Measurements from ENCODE around the gene IL19. TPM values are rescaled to one million over a fixed set of nuclear protein-coding genes. Genes with fewer than 3 reads are reported as not detected.

IL19 gene
- total and polyA plus RNA-seq, 2 donors (not counting 3 experiments of a cell fraction or from before 2014, with no cell fraction given): not detected

DNA sequence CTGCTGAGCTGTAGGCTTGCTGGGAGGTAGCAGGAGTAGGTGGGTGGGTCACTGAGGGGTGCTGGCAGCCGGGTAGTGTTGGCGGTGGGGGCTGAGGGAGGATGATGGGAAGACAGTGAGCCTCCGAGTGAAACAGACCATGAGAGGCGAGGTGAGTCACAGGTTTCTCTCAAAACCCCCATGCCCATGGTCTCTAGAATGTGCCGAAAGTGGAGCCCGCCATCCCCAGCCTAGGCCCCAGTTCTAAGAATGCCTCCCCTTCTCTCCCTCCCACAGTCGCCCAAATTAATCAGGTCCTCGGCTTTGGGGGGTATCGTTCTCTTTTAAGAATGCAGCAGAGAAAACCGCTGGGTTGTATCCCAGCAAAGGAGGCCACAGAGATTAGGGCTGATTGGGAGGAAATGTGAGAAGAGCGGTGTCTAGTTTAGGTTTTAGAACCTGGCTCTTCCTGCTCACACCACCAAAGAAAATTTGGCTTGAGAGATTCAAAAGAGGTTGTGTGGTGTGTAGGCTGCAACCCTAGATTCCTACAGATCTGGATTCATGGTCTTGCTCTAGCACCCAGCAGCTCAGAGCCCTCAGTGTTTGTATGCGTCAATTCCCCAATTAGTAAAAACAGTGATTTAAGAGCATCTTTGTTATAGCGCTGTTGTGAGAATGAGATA lies 27.7 kb upstream of the IL19 start:
- no peak for TF ChIP-seq MYC (IDR thresholded peaks at IDR 0.05; ENCODE audit: low read depth, low read length)
- TF ChIP-seq FOS (IDR thresholded peaks at IDR 0.05; ENCODE audit: borderline replicate concordance, insufficient read depth, low read length): no peak
- no peak for TF ChIP-seq POLR2A (IDR thresholded peaks at IDR 0.05; ENCODE audit: low read depth, low read length)
- no peak for TF ChIP-seq POLR2AphosphoS5 (IDR thresholded peaks at IDR 0.05; ENCODE audit: insufficient read depth, low read depth, low read length)
- TF ChIP-seq GATA2 (IDR thresholded peaks at IDR 0.05; ENCODE audit: insufficient read depth, insufficient read length, low read depth, low read length): no peak
- TF ChIP-seq EZH2 (IDR thresholded peaks at IDR 0.05; ENCODE audit: borderline replicate concordance, low read depth, low read length, severe bottlenecking): no peak
- no peak overlapping the region for H3K4me2 ChIP-seq (ENCODE audit: insufficient read depth, low read length)
- no peak overlapping the region for H3K4me3 ChIP-seq (replicated peaks in 1 of 3; ENCODE audit: insufficient read depth in 1 of 3, low read depth in 1 of 3, low read length in 3 of 3)
- H3K27me3 ChIP-seq (ENCODE audit: control insufficient read depth in 2 of 2, insufficient read depth in 2 of 2, low read length in 2 of 2): peaks cover 2 to 7% of the 10 kb centered on the region in 2 experiments
- H3K9me3 ChIP-seq (replicated peaks; ENCODE audit: control insufficient read depth, insufficient read depth, low read length): no peaks in the 10 kb centered on the region
- intact Hi-C loops (cut with micrococcal nuclease): no loop called here
- H3K27ac ChIP-seq (ENCODE audit: insufficient read depth, low read depth, low read length): no peak overlapping the region
- no peak overlapping the region for H3K9ac ChIP-seq (replicated peaks; ENCODE audit: extremely low read depth, insufficient read depth, low read length)
- H3K4me1 ChIP-seq (ENCODE audit: control insufficient read depth, extremely low read depth, insufficient read depth, low read length): no peaks in the 10 kb centered on the region
- no peaks in the 10 kb centered on the region for H3K79me2 ChIP-seq (ENCODE audit: control insufficient read depth, insufficient read depth, low read length)
- H2AFZ ChIP-seq (ENCODE audit: low read depth, low read length): no peak overlapping the region
- BruUV-seq (replicated peaks): no TSS peak
- no peaks in the 10 kb centered on the region for H4K20me1 ChIP-seq (replicated peaks; ENCODE audit: control insufficient read depth, extremely low read depth, insufficient read depth, low read length)
- FAIRE-seq (no peak), DNase-seq (ENCODE audit: low read depth, low spot score) (no peak)
- ChIA-PET CTCF (interaction anchor here (0.7 to 1.1 kb wide), 3 partner anchors 9 to 18 kb away, joined by 3 read pairs; no protein-coding TSS in a partner anchor), POLR2A (no interaction called here)
- no peaks in the 10 kb centered on the region for H3K9me1 ChIP-seq (replicated peaks; ENCODE audit: control insufficient read depth, extremely low read depth, insufficient read depth, low read length)
- no peaks in the 10 kb centered on the region for H3K36me3 ChIP-seq (ENCODE audit: control insufficient read depth in 2 of 2, extremely low read depth in 1 of 2, insufficient read depth in 2 of 2, low read length in 2 of 2)
- dilution Hi-C loops (cut with MboI; ENCODE audit: extremely low pct_ligation_motif_present, low sequenced_read_pairs): no loop called here

DNA sequence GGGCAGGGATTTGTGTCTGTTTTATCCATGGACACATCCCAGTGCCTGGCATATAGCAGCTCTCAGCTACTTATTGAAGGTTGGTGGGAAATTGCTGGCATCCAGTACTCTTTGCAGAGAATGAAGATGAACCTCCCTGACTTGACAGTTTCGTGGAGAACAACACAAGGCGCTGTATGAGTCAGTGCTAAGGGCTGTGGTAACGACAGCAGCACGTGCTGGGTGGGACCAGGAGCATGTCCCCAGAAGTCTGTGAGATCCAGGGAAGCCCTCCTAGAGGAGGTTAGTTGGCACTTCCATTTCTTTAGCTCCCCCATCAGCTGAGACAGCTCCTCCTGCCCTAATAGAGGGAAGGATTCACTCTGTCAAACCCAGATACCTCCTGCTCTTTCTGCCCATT lies 25.9 kb upstream of the IL19 start:
- no TSS peak for BruUV-seq (replicated peaks)
- no peaks in the 10 kb centered on the region for H3K36me3 ChIP-seq (ENCODE audit: control insufficient read depth in 2 of 2, extremely low read depth in 1 of 2, insufficient read depth in 2 of 2, low read length in 2 of 2)
- no peak overlapping the region for H3K4me2 ChIP-seq (ENCODE audit: insufficient read depth, low read length)
- no peaks in the 10 kb centered on the region for H3K4me1 ChIP-seq (ENCODE audit: control insufficient read depth, extremely low read depth, insufficient read depth, low read length)
- dilution Hi-C loops (cut with MboI; ENCODE audit: extremely low pct_ligation_motif_present, low sequenced_read_pairs): no loop called here
- H3K9me1 ChIP-seq (replicated peaks; ENCODE audit: control insufficient read depth, extremely low read depth, insufficient read depth, low read length): no peaks in the 10 kb centered on the region
- H3K27me3 ChIP-seq (ENCODE audit: control insufficient read depth in 2 of 2, insufficient read depth in 2 of 2, low read length in 2 of 2): peaks cover 5 to 11% of the 10 kb centered on the region in 2 experiments
- ChIA-PET CTCF (interaction anchor here (1.3 to 2.0 kb wide), 2 partner anchors 10 to 168 kb away, joined by 5 to 13 read pairs; no protein-coding TSS in a partner anchor), POLR2A (no interaction called here)
- H3K79me2 ChIP-seq (ENCODE audit: control insufficient read depth, insufficient read depth, low read length): no peaks in the 10 kb centered on the region
- H3K9ac ChIP-seq (replicated peaks; ENCODE audit: extremely low read depth, insufficient read depth, low read length): no peak overlapping the region
- FAIRE-seq (no peak), DNase-seq (ENCODE audit: low read depth, low spot score) (no peak)
- H4K20me1 ChIP-seq (replicated peaks; ENCODE audit: control insufficient read depth, extremely low read depth, insufficient read depth, low read length): no peaks in the 10 kb centered on the region
- intact Hi-C loops (cut with micrococcal nuclease): no loop called here
- TF ChIP-seq POLR2AphosphoS5 (IDR thresholded peaks at IDR 0.05; ENCODE audit: insufficient read depth, low read depth, low read length) (no peak), POLR2A (IDR thresholded peaks at IDR 0.05; ENCODE audit: low read depth, low read length) (no peak), GATA2 (IDR thresholded peaks at IDR 0.05; ENCODE audit: insufficient read depth, insufficient read length, low read depth, low read length) (no peak), MYC (IDR thresholded peaks at IDR 0.05; ENCODE audit: low read depth, low read length) (no peak), FOS (IDR thresholded peaks at IDR 0.05; ENCODE audit: borderline replicate concordance, insufficient read depth, low read length) (no peak), EZH2 (IDR thresholded peaks at IDR 0.05; ENCODE audit: borderline replicate concordance, low read depth, low read length, severe bottlenecking) (no peak), JUN (IDR thresholded peaks at IDR 0.05; ENCODE audit: borderline replicate concordance, insufficient read depth, insufficient read length, low read depth) (no peak)
- TF ChIP-seq, protein P1, sequence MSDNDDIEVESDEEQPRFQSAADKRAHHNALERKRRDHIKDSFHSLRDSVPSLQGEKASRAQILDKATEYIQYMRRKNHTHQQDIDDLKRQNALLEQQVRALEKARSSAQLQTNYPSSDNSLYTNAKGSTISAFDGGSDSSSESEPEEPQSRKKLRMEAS (IDR thresholded peaks at IDR 0.05; ENCODE audit: insufficient read depth, insufficient read length): no peak
- TF ChIP-seq, protein P2, sequence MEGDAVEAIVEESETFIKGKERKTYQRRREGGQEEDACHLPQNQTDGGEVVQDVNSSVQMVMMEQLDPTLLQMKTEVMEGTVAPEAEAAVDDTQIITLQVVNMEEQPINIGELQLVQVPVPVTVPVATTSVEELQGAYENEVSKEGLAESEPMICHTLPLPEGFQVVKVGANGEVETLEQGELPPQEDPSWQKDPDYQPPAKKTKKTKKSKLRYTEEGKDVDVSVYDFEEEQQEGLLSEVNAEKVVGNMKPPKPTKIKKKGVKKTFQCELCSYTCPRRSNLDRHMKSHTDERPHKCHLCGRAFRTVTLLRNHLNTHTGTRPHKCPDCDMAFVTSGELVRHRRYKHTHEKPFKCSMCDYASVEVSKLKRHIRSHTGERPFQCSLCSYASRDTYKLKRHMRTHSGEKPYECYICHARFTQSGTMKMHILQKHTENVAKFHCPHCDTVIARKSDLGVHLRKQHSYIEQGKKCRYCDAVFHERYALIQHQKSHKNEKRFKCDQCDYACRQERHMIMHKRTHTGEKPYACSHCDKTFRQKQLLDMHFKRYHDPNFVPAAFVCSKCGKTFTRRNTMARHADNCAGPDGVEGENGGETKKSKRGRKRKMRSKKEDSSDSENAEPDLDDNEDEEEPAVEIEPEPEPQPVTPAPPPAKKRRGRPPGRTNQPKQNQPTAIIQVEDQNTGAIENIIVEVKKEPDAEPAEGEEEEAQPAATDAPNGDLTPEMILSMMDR (IDR thresholded peaks at IDR 0.05; ENCODE audit: extremely low read depth in 1 of 2, insufficient read depth in 1 of 2, low read depth in 1 of 2, low read length in 2 of 2): no peak
- no peaks in the 10 kb centered on the region for H3K9me3 ChIP-seq (replicated peaks; ENCODE audit: control insufficient read depth, insufficient read depth, low read length)
- H3K27ac ChIP-seq (ENCODE audit: insufficient read depth, low read depth, low read length): no peak overlapping the region
- no peak overlapping the region for H3K4me3 ChIP-seq (replicated peaks in 1 of 3; ENCODE audit: insufficient read depth in 1 of 3, low read depth in 1 of 3, low read length in 3 of 3)
- no peak overlapping the region for H2AFZ ChIP-seq (ENCODE audit: low read depth, low read length)

Measured in endothelial cell of umbilical vein (primary cell).